Stomach smooth muscle (tissue), 2 donors: ENCODE data around the gene COL20A1.
"Not testable (repeated sequence)": the region's sequence is repeated elsewhere in the genome, so short reads cannot be mapped to it uniquely, and the experiment has no call there.

Source experiments
- H3K27ac ChIP-seq: one replicate; pipeline ENCODE4 v1.7.0; 2013; ENCODE audit warnings: mild to moderate bottlenecking, low read length, inconsistent platforms
- H3K27me3 ChIP-seq, 2 donors: one replicate each; pipeline ENCODE4 v1.7.0; 2013; ENCODE audit warnings: low read length in 2 of 2; ENCODE audit not compliant: insufficient read depth in 2 of 2, control insufficient read depth in 1 of 2
- H3K36me3 ChIP-seq, 2 donors: one replicate each; pipeline ENCODE4 v1.7.0; 2013; ENCODE audit warnings: low read length in 2 of 2; ENCODE audit not compliant: control insufficient read depth in 2 of 2, insufficient read depth in 2 of 2
- H3K4me1 ChIP-seq: one replicate; pipeline ENCODE4 v1.7.0; 2013; ENCODE audit warnings: low read length; ENCODE audit not compliant: control insufficient read depth, insufficient read depth
- H3K4me3 ChIP-seq, 2 donors: one replicate each; pipeline ENCODE4 v1.7.0; 2013; ENCODE audit warnings: low read length in 2 of 2
- H3K9ac ChIP-seq, 2 donors: one replicate each; pipeline ENCODE4 v1.7.0; 2013; ENCODE audit warnings: low read length in 2 of 2, mild to moderate bottlenecking in 1 of 2
- H3K9me3 ChIP-seq, 2 donors: one replicate each; pipeline ENCODE4 v1.7.0; 2013; ENCODE audit warnings: low read length in 2 of 2; ENCODE audit not compliant: control insufficient read depth in 2 of 2
- donor health status: healthy.
- donor health status: Pancreatic carcinoma.

Gene COL20A1

GRCh38 chr20:63292904-63293303 lies at the start of gene COL20A1:
COL20A1 (plus strand) TSS chr20:63293186; CDS start chr20:63295108, 1,922 bp downstream.
- Histone ChIP-seq H3K4me1 (peaks cover 6% of the 10 kb centered on the region), H3K9me3 (no peaks in the 10 kb centered on the region), H3K36me3 (peaks cover 2 to 7% of the 10 kb centered on the region in 2 donors), H3K27me3 (peaks cover 21% of the 10 kb centered on the region in 2 donors), H3K9ac (no peak within 1 kb of the TSS), H3K27ac (no peak within 1 kb of the TSS), H3K4me3 (no peak within 1 kb of the TSS)

GRCh38 chr20:63243604-63244247 lies 49.3 kb upstream of the COL20A1 start:
- no peak overlapping the region for H3K4me3 ChIP-seq
- H3K36me3 ChIP-seq, result no peaks in the 10 kb centered on the region
- H3K9me3 ChIP-seq, result no peaks in the 10 kb centered on the region
- H3K9ac ChIP-seq, result no peak overlapping the region
- H3K27me3 ChIP-seq, result peaks cover 1 to 5% of the 10 kb centered on the region in 2 donors
- no peaks in the 10 kb centered on the region for H3K4me1 ChIP-seq
- H3K27ac ChIP-seq, result no peak overlapping the region

- no peaks in the 10 kb centered on the region for H3K4me1 ChIP-seq
- H3K36me3 ChIP-seq, result no peaks in the 10 kb centered on the region
- H3K9me3 ChIP-seq, result no peaks in the 10 kb centered on the region
- H3K4me3 ChIP-seq, result no peak overlapping the region
- H3K9ac ChIP-seq, result no peak overlapping the region
- H3K27ac ChIP-seq, result no peak overlapping the region
- peaks cover 5% of the 10 kb centered on the region in 2 donors for H3K27me3 ChIP-seq
Observed at GRCh38 chr20:63244468-63244867, 48.5 kb upstream of the COL20A1 start.

GRCh38 chr20:63246490-63247288 lies 46.3 kb upstream of the COL20A1 start:
- H3K36me3 ChIP-seq, result no peaks in the 10 kb centered on the region

GRCh38 chr20:63247671-63248228 lies 45.2 kb upstream of the COL20A1 start:
- Histone ChIP-seq H3K36me3 (no peaks in the 10 kb centered on the region), H3K27me3 (peaks cover 16 to 20% of the 10 kb centered on the region in 2 donors), H3K9me3 (no peaks in the 10 kb centered on the region), H3K9ac (no peak overlapping the region), H3K4me1 (no peaks in the 10 kb centered on the region), H3K4me3 (no peak overlapping the region), H3K27ac (no peak overlapping the region)

More at GRCh38 chr20:63246490-63247288, 46.3 kb upstream of the COL20A1 start:
- Histone ChIP-seq H3K4me3 (no peak overlapping the region), H3K9ac (no peak overlapping the region), H3K4me1 (no peaks in the 10 kb centered on the region), H3K27me3 (peaks cover 10 to 11% of the 10 kb centered on the region in 2 donors), H3K27ac (no peak overlapping the region), H3K9me3 (no peaks in the 10 kb centered on the region)

DNA sequence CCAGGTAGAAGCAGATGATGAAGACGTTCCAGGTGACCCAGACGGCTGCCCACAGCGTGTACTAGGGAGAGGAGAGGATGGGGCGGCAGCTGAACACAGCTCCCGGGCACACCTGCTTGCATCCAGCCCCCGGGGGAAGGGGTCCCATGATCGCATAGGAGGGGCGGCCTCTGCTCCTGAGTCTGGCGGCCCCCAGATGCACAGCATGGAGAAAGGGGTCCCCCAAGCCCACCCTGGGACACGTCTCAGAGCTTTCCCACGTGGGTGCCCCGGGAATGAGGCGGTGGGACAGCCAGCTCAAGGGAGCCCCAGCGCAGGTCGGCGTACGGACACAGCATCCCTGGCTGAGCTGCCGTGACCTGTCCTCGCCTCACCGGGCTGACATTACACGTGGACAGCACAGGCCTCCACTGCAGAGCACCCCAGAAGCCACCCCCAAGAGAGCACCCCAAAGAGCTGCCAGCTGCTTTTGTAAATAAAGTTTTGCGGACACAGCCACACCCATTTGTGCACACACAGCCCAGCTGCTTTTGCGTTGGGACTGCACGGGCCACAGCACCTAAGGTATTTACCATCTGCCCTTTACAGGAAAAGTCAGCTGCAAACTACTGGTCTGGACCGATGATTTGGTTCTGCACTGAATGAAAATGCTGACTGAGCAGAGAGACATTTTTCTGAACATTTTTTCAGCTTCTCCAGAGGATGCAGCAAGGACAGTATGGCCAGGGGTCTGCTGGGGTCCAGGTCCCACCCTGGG lies 44.0 kb upstream of the COL20A1 start:
- no peak overlapping the region for H3K27ac ChIP-seq
- peaks cover 26 to 28% of the 10 kb centered on the region in 2 donors for H3K27me3 ChIP-seq
- H3K4me3 ChIP-seq, result no peak overlapping the region
- H3K36me3 ChIP-seq, result no peaks in the 10 kb centered on the region
- H3K9ac ChIP-seq, result no peak overlapping the region
- H3K9me3 ChIP-seq, result no peaks in the 10 kb centered on the region
- H3K4me1 ChIP-seq, result peaks cover 6% of the 10 kb centered on the region

- Histone ChIP-seq H3K9ac (no peak overlapping the region), H3K9me3 (no peaks in the 10 kb centered on the region), H3K36me3 (no peaks in the 10 kb centered on the region), H3K27ac (no peak overlapping the region), H3K4me3 (no peak overlapping the region), H3K27me3 (peaks cover 30 to 32% of the 10 kb centered on the region in 2 donors), H3K4me1 (peaks cover 10% of the 10 kb centered on the region)
Observed at GRCh38 chr20:63249891-63250290, 43.1 kb upstream of the COL20A1 start.

DNA sequence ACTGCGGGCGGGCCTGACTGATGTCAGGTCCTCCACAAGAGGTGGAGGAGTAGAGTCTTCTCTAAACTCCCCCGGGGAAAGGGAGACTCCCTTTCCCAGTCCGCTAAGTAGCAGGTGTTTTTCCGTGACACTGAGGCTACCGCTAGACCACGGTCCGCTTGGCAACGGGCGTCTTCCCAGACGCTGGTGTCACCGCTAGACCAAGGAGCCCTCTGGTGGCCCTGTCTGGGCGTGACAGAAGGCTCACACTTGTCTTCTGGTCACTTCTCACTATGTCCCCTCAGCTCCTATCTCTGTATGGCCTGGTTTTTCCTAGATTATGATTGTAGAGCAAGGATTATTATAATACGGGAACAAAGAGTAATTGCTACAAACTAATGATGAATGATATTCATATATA lies 41.6 kb upstream of the COL20A1 start:
- not testable (repeated sequence) for H3K4me3 ChIP-seq, H3K9ac ChIP-seq, H3K27ac ChIP-seq, H3K9me3 ChIP-seq, H3K36me3 ChIP-seq
- peaks cover 10% of the 10 kb centered on the region for H3K4me1 ChIP-seq
- peaks cover 40 to 45% of the 10 kb centered on the region in 2 donors for H3K27me3 ChIP-seq

- H3K9me3 ChIP-seq, result no peaks in the 10 kb centered on the region
- H3K4me3 ChIP-seq, result no peak overlapping the region
- H3K27me3 ChIP-seq, result peaks cover 42 to 45% of the 10 kb centered on the region in 2 donors
- no peak overlapping the region for H3K27ac ChIP-seq
- H3K9ac ChIP-seq, result no peak overlapping the region
- no peaks in the 10 kb centered on the region for H3K36me3 ChIP-seq
- peaks cover 10% of the 10 kb centered on the region for H3K4me1 ChIP-seq
Observed at GRCh38 chr20:63252284-63252711, 40.7 kb upstream of the COL20A1 start.

DNA sequence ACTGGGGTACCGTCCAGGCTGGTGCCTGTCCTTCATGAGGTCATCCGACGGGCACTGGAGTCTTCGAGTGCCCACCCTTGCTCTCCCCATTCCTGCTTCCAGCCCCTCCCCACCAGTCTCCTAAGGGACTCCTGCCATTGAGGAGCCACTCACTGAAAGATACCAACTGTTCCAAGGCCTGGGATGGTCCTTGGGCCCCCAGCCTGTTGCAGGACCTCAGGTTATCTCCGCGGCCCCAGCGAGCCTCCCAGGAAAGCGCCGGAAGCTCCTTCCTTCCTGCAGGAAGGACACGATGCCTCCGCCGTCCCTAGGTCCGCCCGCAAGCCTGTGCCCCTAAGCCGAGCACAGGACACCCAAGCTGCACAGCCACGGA lies 39.9 kb upstream of the COL20A1 start:
- no peaks in the 10 kb centered on the region for H3K36me3 ChIP-seq
- H3K4me1 ChIP-seq, result peaks cover 10% of the 10 kb centered on the region
- H3K9me3 ChIP-seq, result no peaks in the 10 kb centered on the region
- H3K27ac ChIP-seq, result no peak overlapping the region
- H3K27me3 ChIP-seq, result peaks cover 44 to 45% of the 10 kb centered on the region in 2 donors
- H3K9ac ChIP-seq, result no peak overlapping the region
- H3K4me3 ChIP-seq, result peak overlapping the region in 1 of 2 donors; percentile 60
